CD8-positive, alpha-beta memory T cell (primary cell): ENCODE measurements around the gene BNC2. TPM values are rescaled to one million over a fixed set of nuclear protein-coding genes. Genes with fewer than 3 reads are reported as not detected.
"Not testable (repeated sequence)": the region's sequence is repeated elsewhere in the genome, so short reads cannot be mapped to it uniquely, and the experiment has no call there.

Source experiments
- CTCF ChIA-PET: fragments of 350-600 bp; sonication (Branson Sonifier 250); formaldehyde crosslinking; loops from one replicate; lab custom pipeline; 2021; ENCODE audit warnings: antibody characterized with exemption; lab: Charles Lee
- POLR2A ChIA-PET: fragments of 350-600 bp; sonication (Branson Sonifier 250); formaldehyde crosslinking; loops from one replicate; lab custom pipeline; 2021; ENCODE audit warnings: antibody characterized with exemption; lab: Charles Lee
- DNase-seq, 5 donors: peaks; one replicate each; pipeline versions ENCODE4 v3.0.0 to v3.0.0-alpha.2; 2020 to 2022; ENCODE audit warnings: mixed read lengths in 1 of 5
- H3K27ac ChIP-seq: one replicate; pipeline ENCODE4 v1.7.0; 2013; ENCODE audit warnings: low read depth, mild to moderate bottlenecking, low read length, moderate library complexity
- H3K27me3 ChIP-seq: 2 replicates; pipeline ENCODE4 v1.7.0; 2013; ENCODE audit warnings: low read length, mild to moderate bottlenecking; ENCODE audit not compliant: insufficient read depth, poor library complexity, severe bottlenecking
- H3K36me3 ChIP-seq: 2 replicates; pipeline ENCODE4 v1.7.0; 2013; ENCODE audit warnings: mild to moderate bottlenecking, low read length, moderate library complexity; ENCODE audit not compliant: insufficient read depth
- H3K4me1 ChIP-seq: 2 replicates; pipeline ENCODE4 v1.7.0; 2013; ENCODE audit warnings: mild to moderate bottlenecking, low read length, moderate library complexity; ENCODE audit not compliant: insufficient read depth
- H3K4me3 ChIP-seq: 2 replicates; pipeline ENCODE4 v1.7.0; 2013; ENCODE audit warnings: mild to moderate bottlenecking, low read length
- H3K9me3 ChIP-seq: 2 replicates; pipeline ENCODE4 v1.7.0; 2013; ENCODE audit warnings: mild to moderate bottlenecking, low read length
- H3K27ac Mint-ChIP-seq, 8 donors: one replicate each; pipeline ENCODE4 v1.8.0; 2020 to 2021; ENCODE audit warnings: mixed read lengths in 8 of 8, mild to moderate bottlenecking in 6 of 8, inconsistent platforms in 3 of 8, moderate library complexity in 3 of 8
- H3K27me3 Mint-ChIP-seq, 2 donors: one replicate each; pipeline ENCODE4 v1.8.0; 2020 to 2021; ENCODE audit warnings: mixed read lengths in 2 of 2, mild to moderate bottlenecking in 1 of 2, moderate library complexity in 1 of 2
- H3K36me3 Mint-ChIP-seq, 3 donors: one replicate each; pipeline ENCODE4 v1.8.0; 2020 to 2021; ENCODE audit warnings: mixed read lengths in 3 of 3, inconsistent platforms in 1 of 3, mild to moderate bottlenecking in 1 of 3
- H3K4me1 Mint-ChIP-seq, 3 donors: one replicate each; pipeline ENCODE4 v1.8.0; 2020 to 2021; ENCODE audit warnings: mixed read lengths in 3 of 3, inconsistent platforms in 1 of 3, mild to moderate bottlenecking in 1 of 3
- H3K4me3 Mint-ChIP-seq, 7 donors: one replicate each; pipeline ENCODE4 v1.8.0; 2020 to 2021; ENCODE audit warnings: mixed read lengths in 7 of 7, mild to moderate bottlenecking in 6 of 7, moderate library complexity in 4 of 7, inconsistent platforms in 2 of 7
- H3K9me3 Mint-ChIP-seq, 5 donors: one replicate each; pipeline ENCODE4 v1.8.0; 2020 to 2022; ENCODE audit warnings: mixed read lengths in 5 of 5, mild to moderate bottlenecking in 3 of 5, moderate library complexity in 2 of 5, inconsistent platforms in 1 of 5
- polyA plus RNA-seq: library from polyadenylated mRNA; unstranded; fragments of 300-500 nt; fragmentation: Illumina TruSeq; gene quantifications from one replicate; pipeline ENCODE4 v1.2.3, GENCODE V29; 2021
- total RNA-seq, 2 experiments: library from RNA; stranded (reverse); gene quantifications; one replicate each; pipeline ENCODE4 v1.2.3, GENCODE V29; 2021

The BNC2 gene
- total and polyA plus RNA-seq, 3 experiments from 2014 or later: 0.18 TPM; not detected in 2

DNA sequence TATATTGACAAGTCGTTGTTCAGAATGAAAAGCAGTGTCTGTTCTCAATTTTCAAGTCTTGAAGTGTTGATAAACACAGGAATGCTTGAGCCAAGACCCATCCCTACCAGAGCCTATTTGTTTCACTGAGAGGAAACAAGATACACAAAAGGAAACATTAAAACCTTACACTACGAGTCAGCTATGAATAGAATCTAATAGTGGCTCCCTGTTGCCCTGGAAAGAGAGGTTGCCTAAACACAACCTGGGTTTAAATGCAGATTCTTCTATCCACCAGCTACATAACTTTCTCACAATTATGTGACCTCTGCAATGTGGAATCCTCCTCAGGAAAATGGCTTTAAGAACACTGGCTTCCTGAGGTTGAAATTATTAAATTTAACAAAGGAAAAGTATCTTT lies 29.1 kb upstream of the BNC2 start:
- H3K9me3 ChIP-seq: no peaks in the 10 kb centered on the region
- peaks cover 0 to 4% (median 0%) of the 10 kb centered on the region in 3 donors for H3K36me3 Mint-ChIP-seq
- POLR2A ChIA-PET: no interaction called here
- H3K9me3 Mint-ChIP-seq: peaks cover 2 to 12% (median 11%) of the 10 kb centered on the region in 5 donors
- H3K36me3 ChIP-seq: no peaks in the 10 kb centered on the region
- H3K4me3 Mint-ChIP-seq: no peak overlapping the region
- H3K27ac ChIP-seq: no peak overlapping the region
- no peaks in the 10 kb centered on the region for H3K4me1 Mint-ChIP-seq
- no peaks in the 10 kb centered on the region for H3K27me3 Mint-ChIP-seq
- H3K27me3 ChIP-seq: no peaks in the 10 kb centered on the region
- no peak for DNase-seq
- CTCF ChIA-PET: no interaction called here
- H3K4me3 ChIP-seq: no peak overlapping the region
- H3K27ac Mint-ChIP-seq: no peak overlapping the region
- no peaks in the 10 kb centered on the region for H3K4me1 ChIP-seq

DNA sequence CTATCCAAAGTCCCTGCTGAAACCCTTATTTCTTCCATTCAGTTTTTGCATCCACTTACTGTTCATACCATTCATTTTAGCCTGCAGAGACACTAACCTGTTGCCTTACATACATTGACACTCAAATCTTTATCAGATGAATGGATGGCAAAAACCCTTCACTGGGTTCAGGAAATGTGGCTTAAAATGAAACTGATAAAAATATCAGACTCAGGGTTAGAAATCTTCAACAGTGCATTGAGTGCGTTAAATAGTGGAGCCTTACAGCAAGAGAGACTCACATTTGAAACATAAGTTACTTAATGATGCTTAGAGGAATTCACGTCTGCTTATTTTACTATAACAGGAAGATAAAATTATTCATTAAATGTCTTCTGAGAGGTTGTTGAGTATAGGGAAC lies 28.0 kb upstream of the BNC2 start:
- Histone ChIP-seq H3K27me3 (no peaks in the 10 kb centered on the region), H3K4me1 (no peaks in the 10 kb centered on the region), H3K9me3 (no peaks in the 10 kb centered on the region), H3K27ac (no peak overlapping the region), H3K36me3 (no peaks in the 10 kb centered on the region), H3K4me3 (no peak overlapping the region)
- H3K9me3 Mint-ChIP-seq: peaks cover 0 to 13% (median 12%) of the 10 kb centered on the region in 5 donors
- H3K4me1 Mint-ChIP-seq: no peaks in the 10 kb centered on the region
- H3K4me3 Mint-ChIP-seq: no peak overlapping the region
- CTCF ChIA-PET: no interaction called here
- POLR2A ChIA-PET: no interaction called here
- no peak overlapping the region for H3K27ac Mint-ChIP-seq
- no peaks in the 10 kb centered on the region for H3K27me3 Mint-ChIP-seq
- DNase-seq: no peak
- H3K36me3 Mint-ChIP-seq: peaks cover 0 to 4% (median 0%) of the 10 kb centered on the region in 3 donors

DNA sequence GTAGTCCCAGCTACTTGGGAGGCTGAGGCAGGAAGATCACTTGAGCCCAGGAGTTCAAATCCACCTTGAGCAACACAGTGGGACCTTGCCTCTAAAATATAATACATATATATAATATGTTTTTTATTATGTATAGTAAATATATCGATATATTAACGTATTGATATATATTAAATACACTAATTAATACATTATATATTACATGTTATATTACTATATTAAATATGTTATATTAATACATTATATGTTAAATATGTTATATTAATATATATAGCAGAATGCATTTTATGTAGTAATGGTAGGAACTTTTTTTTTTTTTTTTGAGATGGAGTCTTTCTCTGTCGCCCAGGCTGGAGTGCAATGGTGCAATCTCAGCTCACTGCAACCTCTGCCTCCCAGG lies 18.1 kb upstream of the BNC2 start:
- H3K4me1 Mint-ChIP-seq: peaks cover 0 to 5% (median 0%) of the 10 kb centered on the region in 3 donors
- Histone ChIP-seq H3K4me3 (no peak overlapping the region), H3K27me3 (no peaks in the 10 kb centered on the region), H3K9me3 (no peaks in the 10 kb centered on the region), H3K36me3 (no peaks in the 10 kb centered on the region), H3K27ac (no peak overlapping the region), H3K4me1 (no peaks in the 10 kb centered on the region)
- H3K27ac Mint-ChIP-seq: no peak overlapping the region
- CTCF ChIA-PET: no interaction called here
- POLR2A ChIA-PET: no interaction called here
- no peaks in the 10 kb centered on the region for H3K27me3 Mint-ChIP-seq
- H3K9me3 Mint-ChIP-seq: peaks cover 3 to 12% (median 9%) of the 10 kb centered on the region in 5 donors
- H3K36me3 Mint-ChIP-seq: no peaks in the 10 kb centered on the region
- no peak overlapping the region for H3K4me3 Mint-ChIP-seq
- DNase-seq: no peak

DNA sequence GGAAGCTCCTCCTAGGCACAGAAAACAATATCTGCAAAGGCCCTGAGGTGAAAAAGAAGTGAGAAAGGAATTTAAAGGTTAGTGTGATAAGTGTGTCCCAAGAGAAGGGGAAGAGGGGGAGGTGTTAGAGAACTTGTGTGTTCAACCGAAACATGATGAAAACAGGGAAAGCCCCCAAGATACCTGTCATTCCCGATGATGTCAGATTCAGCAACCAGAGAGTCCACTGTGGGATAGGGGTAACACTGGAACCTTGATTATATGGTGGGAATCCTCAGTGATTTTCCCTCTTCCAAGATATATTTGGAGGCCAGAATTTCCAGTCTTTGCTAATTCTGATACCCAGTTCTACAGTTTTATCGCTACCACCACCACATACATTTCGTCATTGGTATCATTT lies 15.5 kb upstream of the BNC2 start:
- ChIA-PET CTCF (no interaction called here), POLR2A (no interaction called here)
- no peaks in the 10 kb centered on the region for H3K4me1 ChIP-seq
- no peaks in the 10 kb centered on the region for H3K27me3 ChIP-seq
- H3K36me3 ChIP-seq: no peaks in the 10 kb centered on the region
- no peaks in the 10 kb centered on the region for H3K27me3 Mint-ChIP-seq
- no peak overlapping the region for H3K27ac Mint-ChIP-seq
- H3K27ac ChIP-seq: no peak overlapping the region
- H3K9me3 Mint-ChIP-seq: peaks cover 4 to 15% (median 9%) of the 10 kb centered on the region in 5 donors
- DNase-seq: no peak
- H3K4me3 Mint-ChIP-seq: peak overlapping the region in 1 of 7 donors; percentile 19
- no peaks in the 10 kb centered on the region for H3K36me3 Mint-ChIP-seq
- H3K4me3 ChIP-seq: no peak overlapping the region
- H3K4me1 Mint-ChIP-seq: peaks cover 0 to 5% (median 0%) of the 10 kb centered on the region in 3 donors
- no peaks in the 10 kb centered on the region for H3K9me3 ChIP-seq

DNA sequence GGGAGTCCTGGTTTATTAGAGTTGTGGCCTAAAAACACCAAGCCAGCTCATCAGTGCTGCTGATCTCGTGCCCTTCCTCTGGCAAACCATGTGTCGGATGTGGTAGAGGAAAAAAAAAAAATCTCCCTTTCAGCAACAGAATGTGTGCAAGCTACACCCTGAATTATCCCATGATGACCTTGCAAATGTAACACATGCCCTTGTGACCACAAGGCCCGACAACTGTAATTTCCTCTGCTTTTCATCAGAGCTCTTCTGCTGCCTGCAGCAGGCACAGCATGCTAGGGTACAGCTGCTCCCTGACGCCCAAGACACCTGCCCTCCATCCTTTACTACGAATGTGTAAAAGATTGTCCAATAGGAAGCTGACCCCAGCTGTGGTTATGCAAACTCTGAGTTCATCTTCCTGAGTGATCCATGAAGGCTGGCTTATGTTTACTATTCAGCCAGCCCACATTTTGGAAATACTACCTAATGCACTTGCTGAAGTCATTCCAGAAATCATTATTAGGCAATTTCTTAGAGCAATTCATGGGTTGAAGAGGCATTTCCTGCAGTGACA lies 14.6 kb upstream of the BNC2 start:
- Histone ChIP-seq H3K27me3 (no peaks in the 10 kb centered on the region), H3K4me1 (no peaks in the 10 kb centered on the region), H3K36me3 (no peaks in the 10 kb centered on the region), H3K9me3 (no peaks in the 10 kb centered on the region), H3K27ac (no peak overlapping the region), H3K4me3 (no peak overlapping the region)
- Mint-ChIP-seq H3K4me3 (no peak overlapping the region), H3K27me3 (no peaks in the 10 kb centered on the region), H3K36me3 (no peaks in the 10 kb centered on the region), H3K4me1 (peaks cover 0 to 5% (median 0%) of the 10 kb centered on the region in 3 donors), H3K27ac (peak overlapping the region in 1 of 8 donors; percentile 6), H3K9me3 (peaks cover 4 to 16% (median 11%) of the 10 kb centered on the region in 5 donors)
- ChIA-PET POLR2A (no interaction called here), CTCF (no interaction called here)
- peak in 1 of 5 donors; percentile 9 for DNase-seq

DNA sequence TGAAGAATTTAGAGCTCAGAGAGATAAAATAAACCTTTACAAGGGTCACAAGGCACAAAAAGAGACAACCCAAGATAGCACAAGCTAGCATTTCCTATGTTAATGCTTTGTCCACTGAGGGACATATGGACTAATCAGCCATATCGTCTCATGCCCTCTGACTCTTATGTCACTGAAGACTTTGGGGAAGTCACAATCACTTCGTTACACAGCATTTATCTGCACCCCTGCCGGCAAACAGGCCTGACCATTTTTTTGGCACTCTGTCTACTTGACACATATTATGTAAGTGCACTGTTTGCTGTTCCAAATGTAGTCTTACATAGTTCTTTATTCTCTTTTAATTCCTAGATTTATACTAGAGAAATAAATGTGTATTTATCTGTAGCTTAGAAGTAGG lies 13.9 kb upstream of the BNC2 start:
- Mint-ChIP-seq H3K4me1 (peaks cover 0 to 5% (median 0%) of the 10 kb centered on the region in 3 donors), H3K36me3 (no peaks in the 10 kb centered on the region), H3K9me3 (peaks cover 4 to 16% (median 11%) of the 10 kb centered on the region in 5 donors), H3K27ac (no peak overlapping the region), H3K27me3 (no peaks in the 10 kb centered on the region), H3K4me3 (no peak overlapping the region)
- Histone ChIP-seq H3K4me3 (no peak overlapping the region), H3K36me3 (no peaks in the 10 kb centered on the region), H3K4me1 (no peaks in the 10 kb centered on the region), H3K27ac (no peak overlapping the region), H3K27me3 (no peaks in the 10 kb centered on the region), H3K9me3 (no peaks in the 10 kb centered on the region)
- POLR2A ChIA-PET: no interaction called here
- CTCF ChIA-PET: interaction anchor here (1.2 kb wide), 1 partner anchor 9 kb away, joined by 3 read pairs; no protein-coding TSS in a partner anchor
- DNase-seq: no peak

DNA sequence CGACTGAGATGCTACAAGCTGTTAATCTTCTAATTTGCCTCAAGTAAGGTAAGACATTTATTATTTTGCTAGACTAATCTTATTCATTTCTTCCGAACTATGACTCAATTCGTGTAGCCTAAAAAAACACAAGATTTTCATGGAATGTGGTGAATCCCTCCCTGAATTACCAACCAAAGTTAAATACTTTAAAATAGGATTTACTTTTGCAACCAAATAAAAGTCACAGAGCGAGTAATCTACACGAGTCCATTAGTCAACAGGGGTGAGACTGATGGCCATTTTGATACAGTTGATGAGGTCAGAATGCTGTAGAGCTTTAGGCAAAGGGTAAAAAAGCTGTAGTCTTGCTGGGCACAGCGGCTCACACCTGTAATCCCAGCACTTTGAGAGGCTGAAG lies 13.1 kb upstream of the BNC2 start:
- CTCF ChIA-PET: interaction anchor here (1.2 kb wide), 1 partner anchor 10 kb away, joined by 3 read pairs; no protein-coding TSS in a partner anchor
- H3K4me1 Mint-ChIP-seq: peaks cover 0 to 5% (median 0%) of the 10 kb centered on the region in 3 donors
- Histone ChIP-seq H3K4me1 (no peaks in the 10 kb centered on the region), H3K27ac (no peak overlapping the region), H3K27me3 (no peaks in the 10 kb centered on the region), H3K9me3 (no peaks in the 10 kb centered on the region), H3K36me3 (no peaks in the 10 kb centered on the region), H3K4me3 (no peak overlapping the region)
- H3K27me3 Mint-ChIP-seq: no peaks in the 10 kb centered on the region
- H3K36me3 Mint-ChIP-seq: no peaks in the 10 kb centered on the region
- DNase-seq: no peak
- POLR2A ChIA-PET: no interaction called here
- no peak overlapping the region for H3K4me3 Mint-ChIP-seq
- peaks cover 4 to 16% (median 11%) of the 10 kb centered on the region in 5 donors for H3K9me3 Mint-ChIP-seq
- H3K27ac Mint-ChIP-seq: no peak overlapping the region

DNA sequence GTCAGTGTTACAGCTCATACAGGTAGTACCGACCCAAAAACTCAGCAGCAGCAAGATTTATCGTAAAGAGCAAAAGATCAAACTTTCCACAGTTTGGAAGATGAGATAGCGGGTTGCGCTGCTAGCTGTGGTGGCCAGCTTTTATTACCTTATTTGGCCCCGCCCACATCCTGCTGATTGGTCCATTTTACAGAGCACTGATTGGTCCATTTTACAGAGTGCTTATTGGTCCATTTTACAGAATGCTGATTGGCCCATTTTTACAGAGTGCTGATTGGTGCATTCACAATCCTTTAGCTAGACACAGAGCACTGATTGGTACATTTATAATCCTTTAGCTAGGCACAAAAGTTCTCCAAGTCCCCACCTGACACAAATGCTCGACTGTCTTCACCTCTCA lies 12.0 kb upstream of the BNC2 start:
- H3K4me3 ChIP-seq, H3K27ac ChIP-seq, H3K36me3 Mint-ChIP-seq, DNase-seq, H3K9me3 ChIP-seq, H3K4me1 ChIP-seq, H3K36me3 ChIP-seq, H3K27me3 Mint-ChIP-seq, CTCF ChIA-PET, H3K4me3 Mint-ChIP-seq, H3K27me3 ChIP-seq, H3K4me1 Mint-ChIP-seq, POLR2A ChIA-PET: not testable (repeated sequence)
- H3K9me3 Mint-ChIP-seq: peaks cover 7 to 16% (median 12%) of the 10 kb centered on the region in 5 donors
- H3K27ac Mint-ChIP-seq: peak overlapping the region in 1 of 8 donors; percentile 47
